ENCODE results near the gene MYO3B.
"Not testable (repeated sequence)": the region's sequence is repeated elsewhere in the genome, so short reads cannot be mapped to it uniquely, and the experiment has no call there.

The MYO3B gene

DNA sequence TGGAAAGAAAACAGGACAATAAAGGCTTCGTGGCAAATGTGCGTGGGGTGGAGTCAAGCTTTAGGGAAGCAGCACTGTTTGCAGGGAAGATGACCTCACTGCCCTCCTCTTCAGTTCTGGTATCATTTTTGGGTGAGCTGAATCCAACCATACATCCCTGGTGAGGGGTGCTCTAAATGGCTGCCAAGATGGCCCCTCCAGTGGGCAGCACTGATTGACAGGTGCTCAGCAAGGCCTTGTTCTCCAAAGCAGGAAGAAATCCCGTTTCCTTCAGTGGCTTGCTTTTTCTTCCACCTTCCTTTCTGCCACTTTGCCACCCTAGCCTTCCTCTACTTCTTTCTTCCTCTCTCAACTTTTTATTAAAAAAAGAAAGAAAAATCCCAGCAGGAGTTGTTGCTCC, 404.4 kb downstream of the MYO3B start:
- no peak for DNase-seq

DNA sequence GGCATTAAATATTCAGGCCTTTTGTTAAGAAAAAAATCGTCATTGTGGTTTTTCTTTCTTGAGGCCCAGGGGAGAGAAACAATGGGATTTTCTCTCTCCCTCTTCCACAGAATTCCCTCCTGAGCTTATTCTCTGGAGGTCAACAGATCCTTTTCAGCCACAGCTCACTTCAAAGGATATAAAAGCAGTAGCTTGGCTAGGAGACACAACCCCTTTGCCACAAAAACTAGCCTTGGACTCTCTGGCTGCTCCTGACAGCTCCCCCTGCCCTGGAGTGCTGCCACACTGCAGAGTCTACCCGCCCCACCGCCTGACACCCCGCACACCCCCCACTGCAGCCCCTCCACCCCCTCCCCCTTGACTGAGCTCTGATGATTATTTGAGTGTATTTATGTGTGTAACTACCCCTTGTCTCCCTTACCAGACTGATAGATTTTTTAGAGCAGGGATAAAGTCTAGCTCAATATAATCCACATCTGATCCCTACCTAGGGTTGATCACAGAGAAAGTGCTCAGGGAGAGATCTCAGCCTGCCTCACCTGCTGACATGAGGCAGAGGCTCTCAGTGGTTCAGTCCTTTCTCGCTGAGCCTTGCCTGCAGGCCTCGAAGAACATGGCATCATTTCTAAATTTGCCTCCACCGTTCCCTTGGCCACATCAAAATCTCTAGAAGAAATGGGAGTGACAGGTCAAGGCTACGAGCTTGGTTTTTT, 405.0 kb downstream of the MYO3B start:
- DNase-seq = no peak

DNA sequence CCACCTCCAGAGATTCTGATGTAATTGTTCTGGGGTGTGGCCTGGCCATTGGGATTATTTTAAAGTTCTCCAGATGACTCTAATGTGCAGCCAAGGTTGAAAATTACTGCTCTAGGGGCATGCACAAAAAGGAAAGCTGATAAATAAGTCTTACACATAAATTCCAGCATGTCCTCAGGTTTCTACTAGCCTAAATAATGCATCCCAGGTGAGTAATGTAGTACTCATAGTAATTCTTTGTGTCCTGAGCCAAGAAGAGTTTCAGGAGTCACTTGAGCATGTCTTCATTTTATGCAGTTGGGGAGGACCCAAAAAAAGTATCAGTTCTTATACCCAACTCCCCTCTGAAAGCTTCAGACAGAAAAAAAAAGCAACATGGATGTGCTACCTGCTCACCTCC, 407.1 kb downstream of the MYO3B start:
- DNase-seq = no peak

DNA sequence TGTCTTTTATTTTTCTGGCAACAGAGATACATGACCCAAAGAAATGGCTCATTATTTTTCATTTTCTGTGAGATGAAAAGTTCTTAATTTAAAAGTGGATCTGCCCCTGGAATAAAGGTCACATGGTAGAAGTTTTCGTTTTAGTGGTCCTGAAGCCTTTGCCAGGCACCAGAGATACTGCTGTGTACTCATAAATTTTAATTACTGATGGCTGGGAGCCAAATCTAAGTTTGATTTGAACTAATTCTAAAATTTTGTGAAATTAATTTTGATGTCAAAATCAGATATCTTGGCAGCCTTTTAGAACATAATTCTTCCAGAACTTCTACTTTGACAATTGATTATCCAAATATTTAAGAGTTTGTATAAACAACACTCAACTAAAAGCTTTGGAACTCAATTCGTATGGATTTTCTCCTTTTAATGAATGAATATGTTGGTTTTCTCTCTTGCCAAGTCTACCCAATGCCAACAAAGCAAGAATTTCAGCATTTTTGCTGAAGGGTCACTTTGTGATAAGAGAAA, 408.7 kb downstream of the MYO3B start:
- DNase-seq = no peak

DNA sequence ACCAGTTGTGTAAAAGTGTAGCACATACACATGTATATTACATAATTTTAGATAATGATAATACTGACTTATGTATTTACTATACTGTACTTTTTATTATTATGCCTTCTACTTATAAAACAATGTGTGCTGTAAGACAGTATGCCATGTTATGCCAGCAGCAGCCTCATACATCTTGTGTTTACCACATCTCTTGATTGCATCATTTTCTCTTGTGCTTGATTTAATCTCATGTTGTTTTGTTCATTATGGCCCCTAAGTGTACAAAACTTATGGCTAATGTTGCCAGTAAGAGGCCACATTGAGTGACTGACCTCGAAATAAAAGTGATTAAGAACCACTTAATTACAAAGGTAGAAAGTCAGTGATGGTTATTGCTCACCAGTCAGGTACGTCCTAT, 409.2 kb downstream of the MYO3B start:
- DNase-seq = no peak

DNA sequence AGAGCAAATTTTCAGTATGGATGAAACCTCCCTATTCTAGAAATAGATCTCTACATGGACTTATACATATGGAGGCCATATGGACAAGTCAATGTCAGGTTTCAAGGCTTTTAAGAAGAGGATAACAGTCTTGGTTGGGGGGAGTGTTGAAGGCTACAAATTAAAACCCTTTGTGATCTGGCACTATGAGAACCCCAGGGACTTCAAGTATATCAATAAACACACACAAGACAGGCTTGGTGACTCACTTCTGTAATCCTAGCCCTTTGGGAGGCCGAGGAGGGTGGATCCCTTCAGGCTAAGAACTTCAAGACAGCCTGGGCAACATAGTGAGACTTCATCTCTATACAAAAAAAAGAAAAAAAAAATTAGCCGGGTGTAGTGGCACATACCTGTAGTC, 410.0 kb downstream of the MYO3B start:
- DNase-seq = no peak

DNA sequence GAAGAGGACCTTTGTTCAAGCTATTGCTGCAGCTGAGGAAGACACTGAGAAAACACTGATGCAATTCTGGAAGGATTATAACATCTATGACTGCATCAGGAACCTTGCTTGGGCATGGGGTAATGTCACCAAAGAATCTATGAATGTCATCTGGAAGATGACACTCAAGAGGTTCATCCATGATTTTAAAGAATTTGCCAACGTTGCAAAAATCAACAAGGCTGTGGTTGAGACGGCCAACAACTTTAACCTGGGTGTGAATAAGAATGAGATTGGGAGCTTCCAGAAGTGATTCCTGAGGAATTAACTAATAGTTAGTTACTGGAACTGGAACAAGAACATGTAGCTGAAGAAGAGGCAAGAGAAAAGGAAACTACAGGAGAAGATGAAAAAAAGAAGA, 410.8 kb downstream of the MYO3B start:
- no peak for DNase-seq

DNA sequence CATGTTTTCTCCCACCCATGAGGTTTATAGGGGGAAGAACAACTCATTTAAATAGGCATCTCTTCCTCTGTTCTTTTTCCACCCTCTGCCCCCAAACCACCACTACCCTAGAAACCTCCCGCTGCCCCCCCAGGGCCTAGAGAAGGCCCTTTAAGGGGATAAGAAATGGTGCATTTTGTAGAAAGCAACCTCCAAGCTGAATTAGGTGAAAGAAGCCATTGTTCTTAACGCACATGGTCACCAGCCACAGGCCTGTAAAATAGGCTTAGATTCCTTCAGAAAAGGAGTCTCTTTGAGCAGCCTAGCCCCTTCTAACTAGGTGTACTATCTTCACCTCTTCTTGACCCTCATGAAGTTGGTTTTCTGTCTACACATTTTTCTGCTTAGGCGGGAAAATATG, 418.6 kb downstream of the MYO3B start:
- DNase-seq = no peak

DNA sequence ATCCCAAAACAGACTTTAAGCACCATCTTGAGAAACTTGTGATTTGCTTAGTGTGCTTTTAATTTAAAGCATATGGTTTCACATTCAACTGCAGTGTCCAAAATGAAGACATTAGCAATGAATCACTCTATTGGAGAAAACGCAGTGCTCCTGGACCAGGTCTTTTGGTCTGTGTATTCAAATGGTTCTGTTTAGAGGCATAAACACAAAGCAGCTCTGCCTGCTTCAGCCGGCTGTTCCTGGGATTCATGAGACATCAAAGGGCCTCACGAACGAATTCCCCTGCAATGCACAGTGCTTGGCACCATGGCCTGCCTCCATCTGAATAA, 420.1 kb downstream of the MYO3B start:
- DNase-seq = no peak

DNA sequence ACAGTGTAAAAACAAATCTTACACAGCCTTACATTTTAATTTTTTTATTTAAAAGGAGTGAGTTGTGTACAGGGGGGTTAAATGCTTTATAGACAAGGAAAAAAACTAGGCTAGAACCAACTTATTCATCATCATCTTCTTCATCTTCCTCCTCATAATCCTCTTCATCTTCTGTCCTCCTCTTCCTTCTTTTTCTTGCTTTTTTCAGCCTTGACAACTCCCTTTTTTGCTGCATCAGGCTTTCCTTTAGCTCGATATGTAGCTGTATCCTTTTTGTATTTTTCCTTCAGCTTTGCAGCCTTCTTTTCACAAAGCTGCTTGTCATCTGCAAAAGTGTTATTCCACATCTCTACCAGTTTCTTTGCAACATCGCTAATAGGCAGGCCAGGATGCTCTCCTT, 423.5 kb downstream of the MYO3B start:
- no peak for DNase-seq

DNA sequence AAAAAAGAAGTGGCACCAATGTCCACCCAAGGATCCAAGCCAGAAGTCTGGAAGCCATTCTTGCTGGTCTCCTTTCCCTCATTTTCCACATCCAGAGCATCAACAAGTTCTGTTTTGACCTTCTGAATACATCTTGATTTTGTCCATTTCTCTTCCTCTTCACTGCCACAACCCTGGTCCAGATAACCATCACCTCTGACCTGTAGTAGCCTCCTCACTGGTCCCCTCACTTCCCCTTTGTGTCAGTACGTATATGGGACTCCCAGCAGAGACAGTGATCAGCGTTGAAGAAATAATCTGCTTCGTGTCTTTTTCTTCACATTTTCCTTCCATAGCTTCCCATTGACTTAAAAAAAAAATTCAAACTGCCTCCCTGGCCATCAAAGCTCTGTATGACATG, 427.9 kb downstream of the MYO3B start:
- DNase-seq = no peak

DNA sequence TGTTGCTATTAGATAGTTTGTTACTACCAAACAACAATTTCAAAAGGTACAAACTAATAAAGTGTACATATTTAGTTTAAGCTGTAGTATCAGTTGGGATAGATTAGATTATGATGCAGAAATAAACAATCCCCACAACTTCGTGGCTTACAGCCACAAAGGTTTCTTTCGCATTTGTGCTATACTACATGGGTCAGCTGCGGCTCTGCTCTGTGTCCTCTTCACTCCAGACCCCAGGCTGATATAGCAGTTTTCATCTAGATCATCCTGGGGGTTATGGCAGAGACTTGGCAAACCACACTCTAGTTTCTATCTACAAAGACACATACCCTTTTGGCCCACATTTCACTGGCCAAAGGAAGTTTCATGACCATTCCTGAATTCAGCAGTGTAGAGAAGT, 429.2 kb downstream of the MYO3B start:
- DNase-seq = no peak

DNA sequence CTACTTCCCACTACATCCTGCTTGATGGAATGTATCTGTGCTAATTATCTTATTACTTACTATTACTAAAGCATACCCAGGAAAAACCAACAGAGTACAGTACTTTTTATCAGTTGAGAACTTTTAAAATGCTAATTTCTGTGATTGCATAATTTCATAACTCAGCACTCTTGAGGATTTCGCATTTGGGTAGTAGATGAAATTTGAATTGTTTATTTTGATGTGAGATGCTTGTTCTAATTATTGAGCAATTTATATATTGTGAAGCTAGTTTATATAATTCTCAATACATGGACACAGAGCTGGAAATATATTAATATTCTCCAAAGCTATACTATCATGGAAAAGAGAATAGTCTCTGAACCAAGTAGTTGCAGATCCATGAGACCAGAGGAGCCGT, 432.7 kb downstream of the MYO3B start:
- DNase-seq = no peak

DNA sequence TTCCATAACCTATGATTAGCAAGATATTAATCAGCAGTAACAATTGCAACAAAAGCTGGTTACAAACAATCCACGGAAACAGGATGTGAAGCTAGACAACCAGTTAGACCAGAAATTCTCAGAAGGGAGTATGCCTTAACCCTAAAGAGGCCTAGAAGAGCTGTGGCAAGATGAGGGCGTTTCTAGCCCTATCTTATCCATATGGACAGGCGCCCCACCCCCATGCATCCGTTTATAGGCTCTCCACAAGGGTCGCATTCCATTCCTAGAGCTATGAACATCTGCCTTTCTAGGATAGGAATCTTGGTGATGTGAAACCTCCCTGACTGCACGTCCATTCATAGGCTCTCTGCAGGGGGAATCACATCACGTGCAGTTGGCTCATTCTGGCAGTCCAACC, 441.0 kb downstream of the MYO3B start:
- not testable (repeated sequence) for DNase-seq

DNA sequence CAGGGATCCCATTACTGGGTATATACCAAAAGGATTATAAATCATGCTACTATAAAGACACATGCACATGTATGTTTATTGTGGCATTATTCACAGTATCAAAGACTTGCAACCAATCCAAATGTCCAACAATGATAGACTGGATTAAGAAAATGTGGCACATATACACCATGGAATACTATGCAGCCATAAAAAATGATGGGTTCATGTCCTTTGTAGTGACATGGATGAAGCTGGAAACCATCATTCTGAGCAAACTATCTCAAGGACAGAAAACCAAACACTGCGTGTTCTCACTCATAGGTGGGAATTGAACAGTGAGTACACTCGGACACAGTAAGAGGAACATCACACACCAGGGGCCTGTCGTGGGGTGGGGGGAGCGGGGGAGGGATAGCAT, 457.1 kb downstream of the MYO3B start:
- DNase-seq = not testable (repeated sequence)

DNA sequence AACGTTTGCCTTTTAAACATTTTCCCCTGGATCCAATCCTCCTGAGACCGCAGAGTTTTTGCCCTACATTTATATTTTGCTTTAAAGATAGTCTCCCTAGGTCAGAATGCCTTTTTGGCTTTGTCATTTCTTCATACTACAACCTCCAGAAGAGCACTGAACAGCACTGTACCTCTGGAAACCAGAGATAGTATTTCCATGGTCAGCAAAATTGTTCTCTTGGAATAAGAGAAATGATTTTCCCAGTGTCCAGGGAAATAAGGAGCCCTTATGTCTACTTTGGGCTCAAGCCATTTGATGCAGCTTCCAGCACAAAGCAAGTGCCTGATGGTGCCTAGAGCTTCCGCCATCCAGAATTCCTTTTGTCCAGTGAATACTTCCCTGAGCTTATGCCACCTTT, 461.7 kb downstream of the MYO3B start:
- no peak for DNase-seq

DNA sequence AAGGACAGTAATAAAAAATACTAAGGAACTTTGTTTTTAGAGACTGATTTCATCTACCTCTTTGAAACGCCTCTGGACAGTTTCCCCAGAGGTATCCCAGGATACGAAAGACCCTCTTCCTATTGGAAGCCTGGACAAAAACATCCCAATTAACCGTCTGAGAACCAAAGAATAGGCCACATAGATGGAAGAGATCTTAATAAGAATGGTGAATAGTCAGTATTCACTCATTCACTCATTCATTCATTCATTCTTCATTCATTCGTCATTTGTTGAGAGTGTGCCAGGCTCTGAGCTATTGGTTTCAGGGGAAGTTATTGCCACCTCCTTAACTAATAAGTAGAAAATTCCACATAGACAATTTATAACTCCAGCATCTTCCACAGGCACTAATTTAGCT, 464.0 kb downstream of the MYO3B start:
- DNase-seq = no peak

DNA sequence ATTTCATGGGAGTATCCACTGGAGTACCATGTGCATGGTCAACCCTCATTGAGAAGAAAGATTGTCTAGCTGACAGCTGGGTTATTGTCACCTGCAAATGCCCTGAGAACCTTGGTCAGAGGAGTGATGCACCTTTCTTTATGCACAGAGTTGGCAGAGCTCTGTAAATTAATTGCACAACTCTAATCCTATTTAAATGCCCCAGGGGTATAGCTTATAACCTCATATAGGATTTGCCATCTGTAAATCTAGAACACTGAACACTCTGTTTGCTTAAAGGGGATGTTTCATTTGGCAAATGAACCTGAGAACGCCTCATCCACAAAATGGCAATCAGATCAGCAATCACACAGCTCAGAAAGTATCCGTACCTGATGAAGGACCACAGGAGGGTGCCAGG, 465.4 kb downstream of the MYO3B start:
- no peak for DNase-seq

DNA sequence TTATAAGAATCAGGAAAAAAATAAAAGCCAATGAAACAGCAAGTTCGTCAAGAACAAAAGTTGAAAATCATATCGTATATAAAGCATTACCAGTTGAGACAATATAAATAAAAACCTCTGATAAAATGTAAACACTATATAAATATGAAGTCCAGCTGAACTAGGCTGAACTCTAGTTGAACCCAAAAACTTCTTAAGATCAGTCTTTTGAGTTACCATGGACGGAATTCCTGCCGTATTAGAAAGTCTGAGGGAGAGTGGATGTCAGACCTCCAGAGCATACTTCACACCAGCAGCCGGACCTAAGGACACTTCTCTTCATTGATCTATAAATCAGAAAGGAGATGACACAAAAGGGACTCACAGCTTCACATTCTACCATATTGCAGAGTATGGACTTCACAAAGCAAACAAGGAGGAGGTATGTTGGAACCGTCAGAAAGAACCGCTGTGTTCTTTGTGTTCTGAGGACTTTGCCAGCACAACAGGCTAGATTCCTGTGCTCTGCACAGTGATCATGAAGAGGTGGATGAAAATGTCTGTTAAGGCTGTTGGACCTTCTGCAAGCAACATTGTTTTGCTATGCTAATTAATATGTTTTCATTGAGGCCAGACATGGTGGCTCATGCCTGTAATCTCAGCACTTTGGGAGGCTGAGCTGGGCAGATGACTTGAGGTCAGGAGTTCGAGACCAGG, 469.9 kb downstream of the MYO3B start:
- no peak for DNase-seq

DNA sequence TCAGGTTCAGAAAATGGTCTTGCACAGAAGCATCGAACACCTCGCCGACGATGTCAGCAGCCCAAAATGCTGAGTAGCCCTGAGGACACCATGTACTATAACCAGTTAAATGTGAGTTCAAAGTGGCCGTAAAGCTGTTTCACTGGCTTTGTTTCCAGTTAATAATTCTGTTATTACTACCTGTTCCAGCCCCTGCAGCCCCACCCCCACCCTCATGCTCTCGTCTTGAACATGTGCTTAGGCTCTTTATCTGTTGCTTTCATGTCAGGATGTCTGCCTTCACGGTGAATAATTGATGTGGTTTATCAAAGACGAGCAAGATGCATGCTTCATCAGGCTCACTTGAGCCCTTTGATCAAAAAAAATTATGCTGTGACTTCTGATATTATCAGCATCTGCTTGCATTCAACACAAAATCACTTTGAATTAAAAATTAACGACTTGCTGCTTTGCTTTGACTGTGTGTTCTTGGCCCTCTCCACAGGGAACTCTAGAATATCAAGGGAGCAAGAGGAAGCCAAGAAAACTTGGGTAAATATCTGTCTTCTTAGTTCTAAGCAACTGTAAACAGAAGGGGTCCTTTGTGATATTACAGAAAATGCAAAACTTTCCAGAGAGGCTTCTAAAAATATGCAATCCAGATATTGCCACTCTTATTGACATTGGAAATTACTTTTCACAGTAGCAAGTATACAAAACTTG, 473.8 kb downstream of the MYO3B start:
- no peak for DNase-seq

DNA sequence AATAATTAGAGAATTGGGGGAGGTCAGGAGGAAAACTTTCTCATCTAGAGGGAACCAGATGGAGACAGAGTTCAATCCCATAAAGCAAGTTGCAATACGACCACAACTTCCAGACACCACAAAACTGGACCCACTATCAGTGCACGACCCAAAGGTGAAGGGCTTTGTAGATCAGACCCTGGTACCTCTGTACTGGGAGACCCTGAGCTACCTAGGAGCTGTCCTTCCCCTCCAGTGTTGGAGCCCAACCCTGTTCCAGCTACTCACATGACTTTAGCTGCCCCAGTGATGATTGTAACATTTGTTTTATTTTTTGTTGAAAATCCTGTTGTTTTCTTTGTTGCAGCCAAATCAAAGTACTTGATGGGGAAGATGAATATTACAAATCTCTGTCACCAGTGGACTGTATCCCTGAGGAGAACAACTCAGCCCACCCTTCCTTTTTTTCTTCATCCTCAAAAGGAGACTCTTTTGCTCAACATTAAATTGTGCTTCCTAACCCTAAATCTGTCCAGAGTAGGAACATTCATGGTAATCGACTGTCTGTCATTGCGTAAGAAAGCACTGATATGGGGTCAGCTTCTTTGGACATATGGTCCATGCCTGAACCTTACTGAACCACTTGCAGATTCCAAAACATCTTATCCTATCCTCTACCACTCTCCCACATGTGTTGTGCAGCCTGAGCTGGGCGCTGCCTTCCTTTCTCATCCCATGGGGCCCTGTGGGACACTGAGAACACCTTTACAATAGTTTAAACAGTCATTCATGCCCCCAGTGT, 474.9 kb downstream of the MYO3B start:
- no peak for DNase-seq

DNA sequence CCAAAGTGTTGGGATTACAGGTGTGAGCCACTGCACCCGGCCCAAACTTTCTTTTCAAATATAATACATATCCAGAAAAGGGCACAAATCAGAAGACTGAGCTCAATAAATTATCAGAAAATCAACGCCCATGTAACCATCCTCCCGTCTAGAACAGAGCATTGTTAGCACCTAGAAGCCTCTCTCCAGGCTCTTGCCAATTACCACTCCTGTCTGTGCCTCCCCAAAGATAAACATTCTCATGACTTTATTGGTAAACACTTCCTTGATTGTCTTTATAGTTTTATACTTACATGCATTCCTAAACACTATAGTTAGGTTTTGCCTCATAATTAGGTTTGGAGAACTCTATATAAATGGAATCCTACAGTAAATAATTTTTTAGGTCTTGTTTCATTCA, 478.7 kb downstream of the MYO3B start:
- no peak for DNase-seq

DNA sequence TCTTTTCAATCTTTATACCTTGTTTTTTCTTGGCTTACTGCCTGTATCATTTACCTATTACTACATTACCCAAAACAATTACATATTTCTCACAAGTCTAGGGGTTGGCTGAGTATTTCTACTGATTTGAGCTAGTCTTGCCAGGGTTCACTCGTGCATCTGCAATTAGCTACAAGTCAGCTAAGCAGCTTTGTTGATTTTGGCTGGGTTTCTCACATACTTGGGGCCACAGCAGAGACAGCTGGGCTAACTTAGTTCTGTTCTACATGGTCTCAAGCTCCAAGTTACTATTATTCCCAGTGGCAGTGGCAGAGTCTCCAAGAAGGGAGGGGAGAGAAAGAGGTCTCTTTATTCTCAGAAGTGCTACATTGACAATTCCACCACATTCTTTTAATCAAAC, 482.5 kb downstream of the MYO3B start:
- no peak for DNase-seq

All from NCI-H226 (cell line).